Cardiac fibroblast (primary cell): ENCODE data around the gene ELMO1.

Experiments
- DNase-seq, 2 donors: peaks; one replicate each; pipeline versions ENCODE4 v3.0.0 to v3.0.0-alpha.2; 2010; ENCODE audit warnings: low read depth in 2 of 2
- H3K4me3 ChIP-seq, 2 donors: replicated peaks in 1 of 2; 1 replicate in 1 of 2; 2 replicates in 1 of 2; pipeline ENCODE4 v1.5.1; 2011; ENCODE audit warnings: low read depth in 2 of 2, low read length in 2 of 2, mild to moderate bottlenecking in 2 of 2, moderate library complexity in 1 of 2
- TF ChIP-seq, protein P1 (sequence below): IDR thresholded peaks from one replicate; pipeline ENCODE4 v1.5.1; 2011; ENCODE audit warnings: low read depth, mild to moderate bottlenecking, low read length, inconsistent platforms

ELMO1 gene

DNA sequence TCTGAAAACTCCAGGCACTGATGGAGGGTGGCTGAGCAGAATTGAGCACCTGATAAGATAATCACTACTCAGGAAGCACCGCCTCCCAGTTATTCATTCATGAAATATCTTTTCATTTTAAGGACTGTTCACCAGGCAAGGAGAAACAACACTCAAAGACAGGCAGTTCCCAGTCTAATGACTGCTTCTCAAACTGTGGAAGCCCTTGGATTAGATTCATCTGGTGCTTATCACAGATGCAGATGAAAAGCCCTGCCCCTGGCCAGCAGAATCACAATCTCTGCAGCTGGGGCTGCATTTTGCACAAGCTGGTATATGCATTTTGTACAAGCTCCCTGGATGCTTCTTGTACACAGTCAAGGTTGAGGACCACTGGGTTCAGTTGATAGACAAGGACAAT, 109.7 kb downstream of the ELMO1 start:
- no peak overlapping the region for H3K4me3 ChIP-seq
- TF ChIP-seq, protein P1, sequence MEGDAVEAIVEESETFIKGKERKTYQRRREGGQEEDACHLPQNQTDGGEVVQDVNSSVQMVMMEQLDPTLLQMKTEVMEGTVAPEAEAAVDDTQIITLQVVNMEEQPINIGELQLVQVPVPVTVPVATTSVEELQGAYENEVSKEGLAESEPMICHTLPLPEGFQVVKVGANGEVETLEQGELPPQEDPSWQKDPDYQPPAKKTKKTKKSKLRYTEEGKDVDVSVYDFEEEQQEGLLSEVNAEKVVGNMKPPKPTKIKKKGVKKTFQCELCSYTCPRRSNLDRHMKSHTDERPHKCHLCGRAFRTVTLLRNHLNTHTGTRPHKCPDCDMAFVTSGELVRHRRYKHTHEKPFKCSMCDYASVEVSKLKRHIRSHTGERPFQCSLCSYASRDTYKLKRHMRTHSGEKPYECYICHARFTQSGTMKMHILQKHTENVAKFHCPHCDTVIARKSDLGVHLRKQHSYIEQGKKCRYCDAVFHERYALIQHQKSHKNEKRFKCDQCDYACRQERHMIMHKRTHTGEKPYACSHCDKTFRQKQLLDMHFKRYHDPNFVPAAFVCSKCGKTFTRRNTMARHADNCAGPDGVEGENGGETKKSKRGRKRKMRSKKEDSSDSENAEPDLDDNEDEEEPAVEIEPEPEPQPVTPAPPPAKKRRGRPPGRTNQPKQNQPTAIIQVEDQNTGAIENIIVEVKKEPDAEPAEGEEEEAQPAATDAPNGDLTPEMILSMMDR = no peak
- no peak for DNase-seq

DNA sequence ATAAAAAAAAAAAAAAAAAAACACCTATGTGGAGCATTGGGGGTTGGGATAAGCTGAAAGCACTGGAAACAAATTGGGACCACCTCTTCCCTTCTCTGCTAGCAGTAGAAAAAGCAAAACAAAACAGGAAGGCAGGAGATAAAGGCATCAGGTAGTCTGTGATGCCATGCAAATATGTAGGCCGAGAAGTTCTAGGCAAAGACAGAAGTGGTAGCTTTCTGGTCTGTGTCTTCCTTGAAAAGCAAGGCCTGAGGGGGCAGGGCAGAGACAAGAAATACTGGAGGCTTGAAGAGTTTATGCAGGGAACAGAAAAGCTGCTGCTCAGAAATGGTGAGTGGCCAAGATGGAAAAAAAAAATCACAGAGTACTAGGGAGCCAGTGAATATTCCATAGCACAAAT, 111.1 kb downstream of the ELMO1 start:
- no peak for DNase-seq
- TF ChIP-seq, protein P1 = no peak
- no peak overlapping the region for H3K4me3 ChIP-seq

DNA sequence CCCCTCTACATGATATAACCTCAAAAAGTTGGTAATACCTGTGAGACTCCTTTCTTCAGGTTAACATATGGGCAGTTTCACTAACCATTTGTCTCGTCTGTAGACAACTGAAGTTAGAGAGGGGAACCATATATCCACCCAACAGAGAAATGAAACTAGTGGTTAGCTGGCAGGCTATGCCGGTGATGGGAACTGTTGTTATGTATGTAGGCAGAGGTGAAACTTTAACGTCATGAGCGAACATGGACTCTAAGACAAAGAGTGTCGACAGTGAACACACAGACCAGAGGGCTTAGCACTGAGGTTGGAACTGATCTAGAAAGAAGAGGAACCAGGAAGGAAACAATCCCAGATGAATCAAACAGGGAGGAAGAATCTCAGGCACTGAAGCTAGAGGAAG, 112.4 kb downstream of the ELMO1 start:
- TF ChIP-seq, protein P1 = no peak
- no peak for DNase-seq

DNA sequence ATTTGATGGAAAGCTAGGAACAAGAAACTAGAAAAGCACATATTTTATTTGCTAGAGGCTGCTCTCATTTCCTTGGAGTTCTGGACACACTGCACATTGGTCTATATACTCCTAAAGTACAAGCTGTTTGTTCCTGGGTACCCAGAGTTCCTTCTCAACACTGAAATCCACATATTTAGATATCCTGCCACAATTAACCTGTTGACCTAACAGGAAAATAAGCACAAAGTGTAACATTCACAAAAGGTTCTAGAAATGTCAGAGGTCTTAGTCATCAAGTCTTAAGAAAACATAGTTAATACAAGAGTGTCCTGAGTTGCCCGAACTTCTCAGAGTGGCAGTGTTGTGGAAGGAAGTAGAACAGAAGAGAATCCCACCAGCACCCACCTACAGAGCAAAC, 115.6 kb downstream of the ELMO1 start:
- TF ChIP-seq, protein P1 = no peak
- DNase-seq = no peak
- no peak overlapping the region for H3K4me3 ChIP-seq

More for the DNA sequence above, 112.4 kb downstream of the ELMO1 start:
- H3K4me3 ChIP-seq = no peak overlapping the region

DNA sequence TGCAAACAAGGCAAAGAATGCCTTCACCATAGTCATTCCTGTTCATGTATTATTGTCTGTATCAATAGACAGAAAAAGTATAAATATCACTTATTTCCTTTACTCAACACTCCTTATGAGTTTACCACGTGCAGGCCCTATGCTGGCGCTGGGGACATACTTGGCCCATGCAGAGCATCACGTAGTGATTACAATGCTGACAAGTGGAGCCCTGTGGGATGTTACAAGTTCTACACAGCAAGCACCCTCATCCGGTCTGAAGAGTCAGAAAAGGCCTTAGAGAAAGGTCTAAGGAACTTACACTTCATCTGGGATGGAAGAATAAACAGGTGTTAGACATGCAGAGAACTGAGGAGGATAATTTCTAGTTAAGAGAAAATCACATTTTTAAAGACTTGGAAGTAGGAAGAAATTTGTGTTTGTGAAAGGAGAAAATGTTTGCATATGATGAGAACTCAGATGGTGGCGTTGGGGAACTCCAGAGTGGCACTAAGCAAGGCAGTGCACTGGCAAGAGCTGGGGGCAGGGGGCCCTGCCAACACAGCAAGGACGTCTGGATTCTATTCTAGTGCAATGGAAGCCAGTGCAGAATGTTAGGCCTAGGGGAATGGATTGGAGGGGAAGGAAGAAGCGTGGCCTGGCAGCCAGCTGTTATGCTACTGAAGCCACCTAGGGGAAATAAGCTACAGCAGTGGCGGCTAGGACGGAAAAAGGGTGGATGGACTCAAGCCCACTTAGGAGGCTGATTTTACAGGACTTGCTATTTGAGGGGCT, 116.2 kb downstream of the ELMO1 start:
- DNase-seq = no peak
- TF ChIP-seq, protein P1 = no peak
- H3K4me3 ChIP-seq = no peak overlapping the region

DNA sequence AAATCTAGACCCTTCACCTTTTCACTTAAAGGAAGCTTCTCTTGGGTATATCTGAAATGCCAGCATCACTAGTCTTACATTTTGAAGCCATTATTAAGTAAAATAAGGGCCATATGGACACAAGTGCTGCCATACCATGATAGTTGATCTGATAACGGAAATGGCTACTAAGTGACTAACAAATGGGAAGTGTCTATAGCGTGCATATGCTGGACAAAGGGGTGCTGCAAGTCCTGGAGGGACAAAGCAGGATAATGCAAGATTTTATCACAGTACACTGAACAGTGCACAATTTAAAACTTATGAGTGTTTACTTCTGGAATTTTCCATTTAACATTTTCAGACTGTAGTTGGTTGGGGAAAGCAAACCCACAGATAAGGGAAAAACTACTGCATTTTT, 117.9 kb downstream of the ELMO1 start:
- no peak overlapping the region for H3K4me3 ChIP-seq
- DNase-seq = no peak
- TF ChIP-seq, protein P1 = no peak

DNA sequence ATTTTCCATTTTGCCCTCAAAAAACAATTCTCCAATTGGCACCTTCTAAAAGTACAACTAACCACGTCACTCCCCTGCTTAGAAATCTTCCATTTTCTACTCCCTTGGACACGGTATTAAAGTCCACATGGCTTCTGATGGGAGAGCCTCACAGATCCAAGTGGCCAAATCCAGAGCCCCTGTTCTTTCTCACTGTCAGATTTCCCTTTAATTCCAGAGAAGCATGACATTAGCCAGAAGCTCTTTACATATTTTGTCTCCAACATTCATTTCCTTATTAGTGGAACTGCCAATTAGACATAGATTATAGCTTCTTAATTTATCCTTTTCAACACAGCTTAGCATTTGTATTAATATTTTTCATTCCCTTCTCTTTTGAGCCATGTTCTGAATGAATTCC, 118.7 kb downstream of the ELMO1 start:
- no peak for DNase-seq
- TF ChIP-seq, protein P1 = no peak

More for the DNA sequence above, 118.7 kb downstream of the ELMO1 start:
- H3K4me3 ChIP-seq = no peak overlapping the region
